NCI-H82 treated with DMSO at 0.1 percent for 48 hours (cell line): ENCODE results near the gene TAGLN2.
A peak's percentile ranks its signal among the peaks of the same experiment; 100 is the strongest.
"Not testable (repeated sequence)": the region's sequence is repeated elsewhere in the genome, so short reads cannot be mapped to it uniquely, and the experiment has no call there.

Experiments
- DNase-seq: peaks from one replicate; lab custom pipeline; 2025; ENCODE audit not compliant: unreplicated experiment; lab: John Stamatoyannopoulos, UW

The TAGLN2 gene

GRCh38 chr1:159902541-159902940 is 22.8 kb downstream of the TAGLN2 start:
- no peak for DNase-seq

GRCh38 chr1:159900755-159901360 is 24.4 kb downstream of the TAGLN2 start:
- DNase-seq = peak; percentile 8

- DNase-seq = peak; percentile 83
Measured at GRCh38 chr1:159900086-159900680, 25.1 kb downstream of the TAGLN2 start, which contains the start of gene CFAP45. Gene CFAP45 (minus strand): TSS chr1:159900165. CDS start chr1:159900098, 67 bp downstream.

GRCh38 chr1:159899634-159900033 is 25.7 kb downstream of the TAGLN2 start:
- DNase-seq = not testable (repeated sequence)

GRCh38 chr1:159898527-159898926 is 26.8 kb downstream of the TAGLN2 start:
- DNase-seq = no peak

GRCh38 chr1:159897962-159898361 is 27.3 kb downstream of the TAGLN2 start:
- DNase-seq = no peak

GRCh38 chr1:159896546-159896930 is 28.8 kb downstream of the TAGLN2 start:
- no peak for DNase-seq

- DNase-seq = no peak
Measured at GRCh38 chr1:159895836-159896545, 29.3 kb downstream of the TAGLN2 start.

GRCh38 chr1:159895286-159895685 is 30.0 kb downstream of the TAGLN2 start:
- DNase-seq = no peak

GRCh38 chr1:159892944-159893343 is 32.4 kb downstream of the TAGLN2 start:
- DNase-seq = no peak

GRCh38 chr1:159891275-159892157 is 33.8 kb downstream of the TAGLN2 start:
- DNase-seq = peak; percentile 68

GRCh38 chr1:159890390-159890789 is 34.9 kb downstream of the TAGLN2 start:
- DNase-seq = no peak

- DNase-seq = no peak
Measured at GRCh38 chr1:159889821-159890252, 35.5 kb downstream of the TAGLN2 start.

GRCh38 chr1:159889202-159889601 is 36.1 kb downstream of the TAGLN2 start:
- no peak for DNase-seq

- DNase-seq = no peak
Measured at GRCh38 chr1:159884296-159884695, 41.0 kb downstream of the TAGLN2 start.

- no peak for DNase-seq
Measured at GRCh38 chr1:159883134-159883533, 42.2 kb downstream of the TAGLN2 start.

- DNase-seq = no peak
Measured at GRCh38 chr1:159882527-159882862, 42.8 kb downstream of the TAGLN2 start.

GRCh38 chr1:159881622-159882526 is 43.4 kb downstream of the TAGLN2 start:
- peak; percentile 97 for DNase-seq

GRCh38 chr1:159880430-159880829 is 44.9 kb downstream of the TAGLN2 start:
- no peak for DNase-seq

- no peak for DNase-seq
Measured at GRCh38 chr1:159879977-159880376, 45.3 kb downstream of the TAGLN2 start.
